H1 (cell line): ENCODE data around the gene MIOX. TPM values are rescaled to one million over a fixed set of nuclear protein-coding genes. Genes with fewer than 3 reads are reported as not detected.
A peak's percentile ranks its signal among the peaks of the same experiment; 100 is the strongest.

Source experiments
- CTCF ChIA-PET: fragments of 300-600 bp; sonication (Branson Sonifier 250); formaldehyde crosslinking; loops from one replicate; lab custom pipeline; 2021; ENCODE audit not compliant: partially characterized antibody; lab: Charles Lee
- POLR2A ChIA-PET: fragments of 300-600 bp; sonication (Branson Sonifier 250); formaldehyde crosslinking; loops from one replicate; lab custom pipeline; 2021; ENCODE audit warnings: inconsistent platforms; ENCODE audit not compliant: partially characterized antibody; lab: Charles Lee
- DNase-seq, 2 experiments: peaks; one replicate each; pipeline versions ENCODE4 v3.0.0 to v3.0.0-alpha.2; 2010 to 2022; ENCODE audit warnings: low spot score in 2 of 2, low read depth in 1 of 2, mixed read lengths in 1 of 2
- FAIRE-seq: peaks from 2 replicates; lab custom pipeline; 2011; peaks lifted over from hg19 to GRCh38; lab: Jason Lieb, UNC
- H2AFZ ChIP-seq: 2 replicates; pipeline ENCODE4 v1.8.1; 2012; ENCODE audit warnings: low read length, inconsistent platforms
- H2AK5ac ChIP-seq: 2 replicates; pipeline ENCODE4 v1.6.1; 2013; ENCODE audit warnings: low read depth, low read length
- H2BK120ac ChIP-seq: replicated peaks from 2 replicates; pipeline ENCODE3; 2013; ENCODE audit warnings: low read depth, low read length, inconsistent platforms
- H2BK12ac ChIP-seq: 2 replicates; pipeline ENCODE4 v1.6.1; 2013; ENCODE audit warnings: low read depth, low read length
- H2BK15ac ChIP-seq: 2 replicates; pipeline ENCODE4 v1.6.1; 2013; ENCODE audit warnings: low read length
- H2BK20ac ChIP-seq: 2 replicates; pipeline ENCODE4 v1.6.1; 2013; ENCODE audit warnings: low read length
- H2BK5ac ChIP-seq: 2 replicates; pipeline ENCODE4 v1.6.1; 2013; ENCODE audit warnings: low read depth, low read length
- H3K14ac ChIP-seq: 2 replicates; pipeline ENCODE4 v1.6.1; 2013; ENCODE audit warnings: inconsistent platforms; ENCODE audit not compliant: insufficient read length
- H3K18ac ChIP-seq: 2 replicates; pipeline ENCODE4 v1.6.1; 2013; ENCODE audit warnings: low read length; ENCODE audit errors: extremely low read depth
- H3K23ac ChIP-seq: 2 replicates; pipeline ENCODE4 v1.6.1; 2013; ENCODE audit warnings: inconsistent platforms; ENCODE audit not compliant: insufficient read length
- H3K23me2 ChIP-seq: 2 replicates; pipeline ENCODE4 v1.6.1; 2013; ENCODE audit warnings: low read depth, low read length
- H3K27ac ChIP-seq: 2 replicates; pipeline ENCODE4 v1.6.1; 2011; ENCODE audit warnings: low read depth, low read length, inconsistent platforms
- H3K27me3 ChIP-seq, 4 experiments: replicated peaks in 1 of 4; 1 replicate in 1 of 4; 2 replicates in 3 of 4; pipeline versions ENCODE4 v1.6.1 to v1.8.1; 2011 to 2013; ENCODE audit warnings: low read length in 3 of 4, mild to moderate bottlenecking in 3 of 4, inconsistent platforms in 2 of 4, mixed read lengths in 2 of 4, moderate library complexity in 1 of 4; ENCODE audit not compliant: control insufficient read depth in 3 of 4, insufficient read depth in 3 of 4; ENCODE audit errors: extremely low read depth in 1 of 4
- H3K36me3 ChIP-seq, 4 experiments: 2 replicates each; pipeline versions ENCODE4 v1.6.1 to v1.8.1; 2011 to 2013; ENCODE audit warnings: mild to moderate bottlenecking in 4 of 4, low read length in 3 of 4, moderate library complexity in 2 of 4, control low read depth in 1 of 4, inconsistent platforms in 1 of 4; ENCODE audit not compliant: insufficient read depth in 4 of 4, control insufficient read depth in 2 of 4
- H3K4ac ChIP-seq: replicated peaks from 2 replicates; pipeline ENCODE3; 2013; ENCODE audit warnings: low read length, low read depth, mixed read lengths, inconsistent platforms; ENCODE audit not compliant: insufficient read length
- H3K4me1 ChIP-seq, 4 experiments: replicated peaks in 1 of 4; 1 replicate in 1 of 4; 2 replicates in 3 of 4; pipeline versions ENCODE4 v1.6.1 to v1.8.1; 2011 to 2013; ENCODE audit warnings: low read length in 3 of 4, inconsistent platforms in 2 of 4, mixed read lengths in 1 of 4; ENCODE audit not compliant: insufficient read depth in 4 of 4, control insufficient read depth in 3 of 4
- H3K4me2 ChIP-seq, 2 experiments: 2 replicates each; pipeline versions ENCODE4 v1.6.1 to v1.8.1; 2011 to 2013; ENCODE audit warnings: low read depth in 2 of 2, low read length in 2 of 2, control low read depth in 1 of 2, inconsistent platforms in 1 of 2, mild to moderate bottlenecking in 1 of 2; ENCODE audit not compliant: insufficient read depth in 1 of 2
- H3K4me3 ChIP-seq, 4 experiments: fragments of 200-600, 300-600 bp in 1 of 4; sonication (generic), shearing (Covaris generic), sonication (Bioruptor Twin) in 1 of 4; 2 replicates each; pipeline versions ENCODE4 v1.5.1 to v1.8.1; 2011 to 2016; ENCODE audit warnings: low read length in 4 of 4, low read depth in 3 of 4, control low read depth in 2 of 4, inconsistent platforms in 2 of 4, mild to moderate bottlenecking in 2 of 4, mixed read lengths in 1 of 4, moderate library complexity in 1 of 4; ENCODE audit not compliant: insufficient read depth in 2 of 4; ENCODE audit errors: extremely low read depth in 1 of 4
- H3K56ac ChIP-seq: replicated peaks from 2 replicates; pipeline ENCODE3; 2013; ENCODE audit warnings: low read depth, mild to moderate bottlenecking, mixed read lengths, low read length, inconsistent platforms; ENCODE audit not compliant: insufficient read length
- H3K79me1 ChIP-seq: 2 replicates; pipeline ENCODE4 v1.6.1; 2013; ENCODE audit warnings: low read depth, low read length, control low read depth
- H3K79me2 ChIP-seq, 2 experiments: 2 replicates each; pipeline versions ENCODE4 v1.6.1 to v1.8.1; 2012 to 2013; ENCODE audit warnings: low read length in 2 of 2, mild to moderate bottlenecking in 2 of 2, inconsistent platforms in 1 of 2; ENCODE audit not compliant: insufficient read depth in 2 of 2, control insufficient read depth in 1 of 2
- H3K9ac ChIP-seq, 4 experiments: replicated peaks in 1 of 4; 1 replicate in 1 of 4; 2 replicates in 3 of 4; pipeline versions ENCODE4 v1.6.1 to v1.8.1; 2011 to 2013; ENCODE audit warnings: low read depth in 3 of 4, low read length in 3 of 4, control low read depth in 2 of 4, mild to moderate bottlenecking in 2 of 4, moderate library complexity in 2 of 4, inconsistent platforms in 1 of 4; ENCODE audit errors: extremely low read depth in 1 of 4
- H3K9me3 ChIP-seq, 2 experiments: 2 replicates each; pipeline versions ENCODE4 v1.6.1 to v1.8.1; 2012 to 2013; ENCODE audit warnings: mild to moderate bottlenecking in 2 of 2, moderate library complexity in 2 of 2, control low read depth in 1 of 2, inconsistent platforms in 1 of 2, low read depth in 1 of 2, low read length in 1 of 2, mixed read lengths in 1 of 2; ENCODE audit not compliant: insufficient read depth in 2 of 2
- H4K20me1 ChIP-seq, 2 experiments: replicated peaks in 1 of 2; 2 replicates each; pipeline versions ENCODE3 to v1.8.1; 2011 to 2013; ENCODE audit warnings: inconsistent platforms in 2 of 2, low read length in 2 of 2, mild to moderate bottlenecking in 1 of 2; ENCODE audit not compliant: insufficient read depth in 2 of 2, control insufficient read depth in 1 of 2
- H4K5ac ChIP-seq: 2 replicates; pipeline ENCODE4 v1.6.1; 2013; ENCODE audit warnings: low read length, low read depth, mixed read lengths, inconsistent platforms; ENCODE audit not compliant: insufficient read length
- H4K8ac ChIP-seq: 2 replicates; pipeline ENCODE4 v1.8.0; 2013; ENCODE audit warnings: mild to moderate bottlenecking, moderate library complexity, low read length, inconsistent platforms; ENCODE audit not compliant: insufficient read depth; ENCODE audit errors: extremely low read depth
- H4K91ac ChIP-seq: replicated peaks from 2 replicates; pipeline ENCODE3; 2013; ENCODE audit warnings: low read length, mixed read lengths, inconsistent platforms; ENCODE audit not compliant: insufficient read length
- NANOG ChIP-seq: IDR thresholded peaks from 2 replicates; pipeline ENCODE4 v1.6.1; 2011; ENCODE audit warnings: low read length, low read depth, mild to moderate bottlenecking, inconsistent platforms; ENCODE audit not compliant: insufficient read depth, poor library complexity, severe bottlenecking
- SAP30 ChIP-seq: fragments of 300-600 bp; sonication (generic); IDR thresholded peaks from 2 replicates; pipeline ENCODE4 v1.7.1; 2012; ENCODE audit warnings: low read length, moderate library complexity, mild to moderate bottlenecking, inconsistent platforms; ENCODE audit not compliant: insufficient read depth, insufficient replicate concordance
- SIN3A ChIP-seq, 2 experiments: IDR thresholded peaks in 1 of 2; conservative IDR thresholded peaks in 1 of 2; 2 replicates each; pipeline ENCODE4 v1.6.1; 2011 to 2012; ENCODE audit warnings: low read length in 2 of 2, improper control_type of control experiment in 1 of 2, low read depth in 1 of 2, mild to moderate bottlenecking in 1 of 2
- SP2 ChIP-seq: IDR thresholded peaks from 2 replicates; pipeline ENCODE4 v1.6.1; 2012; ENCODE audit warnings: mild to moderate bottlenecking, low read length, inconsistent platforms
- WGBS, 2 experiments: shearing (Covaris generic) in 1 of 2; methylation state at CpG; one replicate each; pipeline versions ENCODE4 v1.1.6 to v1.1.7; 2013 to 2015; ENCODE audit warnings: low lambda C conversion rate in 2 of 2, mixed read lengths in 2 of 2, inconsistent platforms in 1 of 2, low coverage in 1 of 2, missing lambda C conversion rate in 1 of 2; ENCODE audit not compliant: insufficient replicate concordance in 2 of 2, insufficient coverage in 1 of 2, insufficient read length in 1 of 2; ENCODE audit errors: extremely low coverage in 1 of 2, missing lambda C conversion rate in 1 of 2; 5-methylcytosine and 5-hydroxymethylcytosine counted together
- polyA plus RNA-seq, 7 experiments: library from polyadenylated mRNA; depleted of rRNA in 3 of 7; stranded (reverse) in 5 of 7; unstranded in 2 of 7; fragments of >200 nt in 5 of 7; fragments of 200-250 nt in 2 of 7; gene quantifications; 1 replicate in 5 of 7; 2 replicates in 1 of 7; 4 replicates in 1 of 7; pipeline versions ENCODE4 v1.2.1 to v1.2.3, GENCODE V29; 2011 to 2013; ENCODE audit warnings: missing spikeins in 2 of 7, mixed read lengths in 2 of 7
- total RNA-seq: library from RNA; stranded (reverse); fragmentation: NEBNext Ultra II Directional; extraction: Animal tissue kit (Norgen Biotek cat#: 25700); gene quantifications from 2 replicates; pipeline ENCODE4 v1.2.1, GENCODE V29; 2021

MIOX gene
- total and polyA plus RNA-seq, 2 of the 8 experiments (the other 6 are each of a cell fraction or from before 2014, with no cell fraction given), result 0.30 to 0.32 TPM

DNA sequence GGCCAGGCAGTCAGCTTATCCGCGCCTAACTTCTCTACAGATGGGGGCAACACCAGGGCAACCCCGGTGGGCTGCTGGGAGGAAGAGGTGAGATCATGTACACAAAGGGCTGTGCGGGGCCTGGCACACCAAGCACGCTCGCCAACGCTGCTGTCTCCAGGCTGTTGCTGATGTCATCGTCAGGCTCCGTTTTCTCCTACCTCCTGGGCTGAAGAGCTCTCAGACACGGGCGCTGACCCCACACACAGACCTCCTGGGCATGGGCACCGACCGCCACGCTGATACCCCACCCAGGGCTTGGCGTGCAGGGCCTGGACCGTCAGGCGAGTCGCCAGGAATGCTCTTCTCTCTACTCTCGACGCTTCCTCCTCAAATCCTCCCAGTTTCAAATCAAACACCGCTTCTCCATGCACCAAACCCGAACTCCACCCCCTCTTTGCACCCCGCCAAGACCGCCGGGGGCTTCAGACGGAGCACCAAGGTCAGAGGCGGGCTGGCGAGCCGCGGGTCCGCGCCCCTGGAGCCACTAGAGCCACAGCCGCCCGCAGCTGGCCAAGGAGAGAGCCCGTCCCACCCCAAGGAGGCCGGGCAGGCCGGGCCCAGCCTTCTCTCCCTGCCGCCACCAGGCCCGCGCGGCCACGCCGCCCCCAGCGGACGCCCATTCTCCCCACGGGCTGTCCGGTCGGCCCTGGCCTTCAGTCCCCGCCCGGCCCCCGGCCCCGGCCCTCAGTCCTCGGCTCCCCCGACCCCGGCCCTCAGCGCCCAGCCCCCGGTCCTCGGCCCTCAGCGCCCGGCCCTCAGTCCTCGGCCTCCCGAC is 12.6 kb upstream of the MIOX start:
- CTCF ChIA-PET, result interaction anchor here (0.9 to 9.1 kb wide), 12 partner anchors 9 to 153 kb away, joined by 3 to 60 read pairs (median 5); partner anchors contain the start of gene SCO2
- Histone ChIP-seq H3K27me3 (peaks cover 0 to 4% (median 0%) of the 10 kb centered on the region in 4 experiments; a peak in 1 of 7 replicates), H4K5ac (no peak overlapping the region), H4K8ac (no peak overlapping the region), H2BK20ac (no peak overlapping the region), H2BK120ac (no peak overlapping the region), H3K4me2 (peak overlapping the region; percentile 67 to 81), H2AK5ac (0 out of 2 replicates have a peak overlapping the region, but pooled peaks have one; percentile 3), H3K4ac (no peak overlapping the region), H3K4me1 (peaks cover 0 to 29% (median 18%) of the 10 kb centered on the region in 4 experiments; a peak in 6 of 7 replicates), H3K23me2 (peaks cover 8% of the 10 kb centered on the region; the same call in 1 of the 2 replicates), H3K79me1 (peaks cover 29% of the 10 kb centered on the region), H3K4me3 (peak overlapping the region; percentile 53 to 84 (median 60)), H3K56ac (peak overlapping the region; percentile 82), H3K9me3 (no peaks in the 10 kb centered on the region), H3K18ac (no peak overlapping the region), H4K20me1 (peaks cover 38 to 46% of the 10 kb centered on the region in 2 experiments), H2AFZ (no peak overlapping the region), H4K91ac (no peak overlapping the region), H2BK15ac (no peak overlapping the region), H3K27ac (no peak overlapping the region), H2BK5ac (no peak overlapping the region), H3K14ac (no peak overlapping the region), H3K36me3 (no peaks in the 10 kb centered on the region), H3K9ac (peak overlapping the region in 3 of 4 experiments; percentile 35 to 58 (median 57); a peak in 4 of 7 replicates), H3K79me2 (peaks cover 0 to 48% of the 10 kb centered on the region in 2 experiments; a peak in 3 of 4 replicates), H3K23ac (no peak overlapping the region), H2BK12ac (no peak overlapping the region)
- no peak for FAIRE-seq
- POLR2A ChIA-PET, result interaction anchor here (0.6 to 2.0 kb wide), 7 partner anchors 7 to 146 kb away, joined by 3 to 20 read pairs (median 3); partner anchors contain the start of gene ADM2
- WGBS, 2 experiments, result 41% methylated on average over 23 of the region's 62 CpGs; no CpG with 5 or more reads in 1 of the 2 experiments
- no peak for DNase-seq
- TF ChIP-seq SIN3A (conservative IDR thresholded peaks at IDR 0.05 in 1 of 2, IDR thresholded peaks at IDR 0.05 in 1 of 2; ENCODE audit: low read depth in 1 of 2, low read length in 2 of 2), result no peak
- no peak for TF ChIP-seq SP2
- no peak for TF ChIP-seq NANOG
- no peak for TF ChIP-seq SAP30
